Activated CD4-positive, alpha-beta memory T cell treated with anti-CD3 and anti-CD28 coated beads for 36 hours (primary cell): ENCODE results near the gene CHCHD3. TPM values are rescaled to one million over a fixed set of nuclear protein-coding genes. Genes with fewer than 3 reads are reported as not detected.
"Not testable (repeated sequence)": the region's sequence is repeated elsewhere in the genome, so short reads cannot be mapped to it uniquely, and the experiment has no call there.

Source experiments
- CTCF ChIA-PET: fragments of 350-600 bp; sonication (Branson Sonifier 250); formaldehyde crosslinking; loops from one replicate; lab custom pipeline; 2021; ENCODE audit warnings: antibody characterized with exemption, inconsistent platforms; lab: Charles Lee
- POLR2A ChIA-PET: fragments of 350-600 bp; sonication (Branson Sonifier 250); formaldehyde crosslinking; loops from one replicate; lab custom pipeline; 2021; ENCODE audit warnings: antibody characterized with exemption; lab: Charles Lee
- DNase-seq: peaks from one replicate; pipeline ENCODE4 v3.0.0-alpha.2; 2020
- H3K27ac Mint-ChIP-seq: one replicate; pipeline ENCODE4 v1.8.0; 2021; ENCODE audit warnings: mixed read lengths
- H3K27me3 Mint-ChIP-seq: one replicate; pipeline ENCODE4 v1.8.0; 2021; ENCODE audit warnings: mixed read lengths
- H3K36me3 Mint-ChIP-seq: one replicate; pipeline ENCODE4 v1.8.0; 2021; ENCODE audit warnings: mixed read lengths
- H3K4me1 Mint-ChIP-seq: one replicate; pipeline ENCODE4 v1.8.0; 2021; ENCODE audit warnings: low read depth, mixed read lengths
- H3K4me3 Mint-ChIP-seq: one replicate; pipeline ENCODE4 v1.8.0; 2021; ENCODE audit warnings: mild to moderate bottlenecking, mixed read lengths
- H3K9me3 Mint-ChIP-seq: one replicate; pipeline ENCODE4 v1.8.0; 2021; ENCODE audit warnings: mixed read lengths
- intact Hi-C: fragments of 100-400 bp; cut with micrococcal nuclease; formaldehyde crosslinking; loops from one replicate; pipeline ENCODE4 v1.15.1; 2023
- total RNA-seq, 2 experiments: library from RNA; stranded (reverse); gene quantifications; one replicate each; pipeline ENCODE4 v1.2.3, GENCODE V29; 2021

CHCHD3 gene
- total RNA-seq, 2 experiments from 2014 or later: 49.6 to 51.0 TPM

DNA sequence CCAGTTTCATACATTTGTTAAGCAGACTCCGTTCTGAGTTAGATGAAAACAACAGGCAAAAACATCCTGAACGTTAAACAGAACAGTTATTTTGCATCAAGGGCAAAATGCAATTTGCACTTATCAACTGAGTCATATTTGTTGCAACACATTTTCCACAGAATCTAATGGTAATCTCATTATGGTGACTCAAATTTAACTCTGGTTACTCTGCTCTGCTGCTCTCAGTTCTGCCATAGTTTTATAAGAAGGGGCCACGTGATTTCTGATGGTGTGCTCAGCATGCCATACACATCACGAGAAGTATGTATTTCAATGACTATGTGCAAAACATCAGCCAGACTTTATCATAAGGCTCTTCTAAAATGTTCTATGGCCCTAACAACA, 148.8 kb downstream of the CHCHD3 start:
- POLR2A ChIA-PET: no interaction called here
- Mint-ChIP-seq H3K27me3 (no peaks in the 10 kb centered on the region), H3K4me3 (no peak overlapping the region), H3K9me3 (peaks cover 12% of the 10 kb centered on the region), H3K36me3 (peaks cover 27% of the 10 kb centered on the region), H3K4me1 (peaks cover 17% of the 10 kb centered on the region), H3K27ac (peak overlapping the region; percentile 75)
- DNase-seq: peak; percentile 13
- intact Hi-C loops: loop anchor here (2.0 kb wide), 1 partner anchor 276 kb away; no protein-coding TSS in a partner anchor
- CTCF ChIA-PET: no interaction called here

- Mint-ChIP-seq H3K27me3 (no peaks in the 10 kb centered on the region), H3K27ac (peak overlapping the region; percentile 75), H3K4me3 (no peak overlapping the region), H3K9me3 (peaks cover 12% of the 10 kb centered on the region), H3K4me1 (peaks cover 17% of the 10 kb centered on the region), H3K36me3 (peaks cover 30% of the 10 kb centered on the region)
- intact Hi-C loops: loop anchor here (2.0 kb wide), 1 partner anchor 276 kb away; no protein-coding TSS in a partner anchor
- ChIA-PET CTCF (no interaction called here), POLR2A (no interaction called here)
- DNase-seq: no peak
Measured at GRCh38 chr7:132932296-132933071, 149.4 kb downstream of the CHCHD3 start.

DNA sequence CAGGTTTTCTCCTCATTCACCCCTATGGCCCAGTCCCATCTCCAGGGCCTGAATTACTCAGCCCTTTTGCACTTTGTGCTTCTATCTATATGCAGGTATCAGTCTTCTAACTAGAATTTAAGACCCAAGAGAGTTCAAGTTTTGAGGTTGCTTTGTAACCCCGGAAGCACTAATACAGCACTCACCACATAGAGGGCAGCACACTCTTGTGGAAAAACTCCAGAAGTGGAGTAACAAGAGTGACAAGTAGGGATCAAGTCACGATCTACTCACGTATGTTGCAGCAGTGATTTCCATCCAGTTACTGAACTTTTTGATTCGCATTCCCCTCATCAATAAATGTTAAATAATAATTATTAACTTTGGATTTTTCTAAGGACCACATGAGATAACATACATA, 151.0 kb downstream of the CHCHD3 start:
- Mint-ChIP-seq H3K36me3 (peaks cover 36% of the 10 kb centered on the region), H3K9me3 (peaks cover 5% of the 10 kb centered on the region), H3K4me1 (peaks cover 17% of the 10 kb centered on the region), H3K4me3 (no peak overlapping the region), H3K27me3 (no peaks in the 10 kb centered on the region), H3K27ac (no peak overlapping the region)
- ChIA-PET POLR2A (no interaction called here), CTCF (no interaction called here)
- no peak for DNase-seq
- intact Hi-C loops: no loop called here

- POLR2A ChIA-PET: not testable (repeated sequence)
- peaks cover 33% of the 10 kb centered on the region for H3K36me3 Mint-ChIP-seq
Measured at GRCh38 chr7:132929944-132930343, 151.9 kb downstream of the CHCHD3 start.

DNA sequence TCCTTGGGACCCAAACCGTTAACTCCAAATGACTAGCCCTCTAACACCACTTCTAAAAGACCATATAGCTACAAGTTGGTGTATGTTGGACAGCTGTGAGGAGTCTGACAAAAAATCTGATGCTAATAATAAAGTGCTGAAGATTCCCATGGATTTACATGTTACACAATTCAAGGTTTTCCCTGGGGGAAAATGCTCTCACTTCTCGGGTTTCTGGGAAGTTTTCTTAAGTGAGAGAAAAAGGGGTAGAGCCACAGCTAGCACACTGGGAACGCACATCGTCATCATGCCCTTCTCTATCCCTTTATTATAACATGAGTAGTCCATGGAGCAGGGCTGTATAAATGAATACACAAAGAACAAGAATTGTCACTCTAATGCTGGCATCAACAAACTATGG, 162.1 kb downstream of the CHCHD3 start:
- H3K27ac Mint-ChIP-seq: no peak overlapping the region
- no peaks in the 10 kb centered on the region for H3K27me3 Mint-ChIP-seq
- DNase-seq: no peak
- intact Hi-C loops: no loop called here
- peaks cover 14% of the 10 kb centered on the region for H3K36me3 Mint-ChIP-seq
- CTCF ChIA-PET: no interaction called here
- no peaks in the 10 kb centered on the region for H3K9me3 Mint-ChIP-seq
- H3K4me1 Mint-ChIP-seq: no peaks in the 10 kb centered on the region
- POLR2A ChIA-PET: no interaction called here
- no peak overlapping the region for H3K4me3 Mint-ChIP-seq

More at GRCh38 chr7:132929944-132930343, 151.9 kb downstream of the CHCHD3 start:
- H3K27me3 Mint-ChIP-seq, H3K27ac Mint-ChIP-seq, DNase-seq, intact Hi-C loops, H3K4me3 Mint-ChIP-seq, H3K9me3 Mint-ChIP-seq: not testable (repeated sequence)
- CTCF ChIA-PET: interaction anchor here (0.6 kb wide), 1 partner anchor 499 kb away, joined by 3 read pairs; no protein-coding TSS in a partner anchor
- peaks cover 17% of the 10 kb centered on the region for H3K4me1 Mint-ChIP-seq

DNA sequence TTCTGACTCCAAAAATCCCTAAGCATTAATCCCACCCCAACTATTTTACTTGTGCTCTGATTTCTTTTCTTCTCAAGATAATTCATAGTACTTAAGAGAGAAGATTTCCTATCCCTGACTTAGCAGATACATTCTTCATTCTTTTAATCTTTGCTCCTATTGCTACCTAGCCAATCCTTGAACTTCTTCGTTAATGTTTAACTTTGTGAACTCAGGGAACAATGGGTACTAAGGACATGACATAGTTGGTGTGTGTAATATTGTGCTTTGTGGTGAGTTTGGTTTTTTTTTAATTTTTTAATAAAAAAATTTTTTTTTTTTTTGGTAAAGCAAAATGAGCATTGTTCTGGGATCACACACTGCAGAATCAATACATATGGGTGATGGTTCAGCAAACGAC, 166.2 kb downstream of the CHCHD3 start:
- no peak overlapping the region for H3K4me3 Mint-ChIP-seq
- no peaks in the 10 kb centered on the region for H3K4me1 Mint-ChIP-seq

DNA sequence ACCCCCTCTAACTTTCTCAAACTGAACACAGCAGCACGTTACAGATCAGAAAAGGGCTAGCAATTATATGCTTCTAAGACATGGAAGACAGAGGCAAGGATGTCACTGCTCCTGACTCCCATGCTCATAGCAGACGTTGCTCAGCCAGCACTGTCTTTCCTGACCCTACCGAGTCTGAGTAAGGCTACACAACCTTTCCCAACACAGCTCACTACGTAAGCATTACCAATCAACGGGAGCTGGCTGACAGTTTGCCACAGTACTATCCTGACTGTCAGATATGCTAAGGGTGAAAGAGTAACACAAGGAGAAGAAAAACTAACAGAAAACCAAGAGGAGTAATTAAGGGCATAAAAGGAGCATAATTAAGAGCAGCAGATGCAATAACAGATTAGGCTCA, 171.2 kb downstream of the CHCHD3 start:
- Mint-ChIP-seq H3K9me3 (no peaks in the 10 kb centered on the region), H3K27ac (no peak overlapping the region), H3K4me3 (no peak overlapping the region), H3K36me3 (peaks cover 33% of the 10 kb centered on the region), H3K4me1 (no peaks in the 10 kb centered on the region), H3K27me3 (no peaks in the 10 kb centered on the region)
- intact Hi-C loops: no loop called here
- ChIA-PET CTCF (no interaction called here), POLR2A (no interaction called here)
- no peak for DNase-seq

More for the DNA sequence above, 166.2 kb downstream of the CHCHD3 start:
- ChIA-PET CTCF (no interaction called here), POLR2A (interaction anchor here (0.6 kb wide), 1 partner anchor 13 kb away, joined by 3 read pairs; no protein-coding TSS in a partner anchor)
- Mint-ChIP-seq H3K9me3 (no peaks in the 10 kb centered on the region), H3K27ac (no peak overlapping the region), H3K36me3 (peaks cover 33% of the 10 kb centered on the region), H3K27me3 (no peaks in the 10 kb centered on the region)
- intact Hi-C loops: no loop called here
- DNase-seq: no peak

DNA sequence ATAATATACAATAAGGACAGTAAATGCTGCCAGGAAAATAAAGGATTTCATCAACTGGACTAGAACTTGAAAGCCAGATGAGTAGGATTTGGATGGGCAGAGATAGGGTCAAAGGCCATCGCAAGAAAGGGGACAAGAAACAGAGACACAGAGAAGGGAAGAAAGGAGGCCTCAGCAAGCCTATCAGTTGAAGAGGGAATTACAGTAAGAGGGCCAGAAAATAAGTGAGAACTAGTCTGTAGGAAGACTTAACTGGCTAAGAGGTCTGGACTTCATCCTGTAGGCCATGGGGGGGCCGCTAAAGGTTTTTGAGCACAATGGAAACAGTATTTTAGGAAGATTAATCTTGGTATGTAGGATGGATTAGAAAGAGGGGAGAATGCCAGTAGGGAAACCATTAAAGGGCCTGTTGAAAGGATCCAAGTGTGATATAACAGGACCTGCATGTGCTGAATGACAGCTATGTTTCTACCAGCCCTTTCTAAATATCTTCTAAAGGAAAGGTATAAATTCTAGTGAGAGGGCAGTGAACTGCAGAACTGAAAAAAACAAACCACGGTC, 174.4 kb downstream of the CHCHD3 start:
- H3K9me3 Mint-ChIP-seq: no peaks in the 10 kb centered on the region
- H3K27me3 Mint-ChIP-seq: no peaks in the 10 kb centered on the region
- peaks cover 38% of the 10 kb centered on the region for H3K36me3 Mint-ChIP-seq
- no peak overlapping the region for H3K27ac Mint-ChIP-seq
- ChIA-PET CTCF (interaction anchor here (1.7 kb wide), 1 partner anchor 27 kb away, joined by 4 read pairs; no protein-coding TSS in a partner anchor), POLR2A (no interaction called here)
- H3K4me3 Mint-ChIP-seq: no peak overlapping the region
- DNase-seq: no peak
- intact Hi-C loops: no loop called here
- peaks cover 3% of the 10 kb centered on the region for H3K4me1 Mint-ChIP-seq

DNA sequence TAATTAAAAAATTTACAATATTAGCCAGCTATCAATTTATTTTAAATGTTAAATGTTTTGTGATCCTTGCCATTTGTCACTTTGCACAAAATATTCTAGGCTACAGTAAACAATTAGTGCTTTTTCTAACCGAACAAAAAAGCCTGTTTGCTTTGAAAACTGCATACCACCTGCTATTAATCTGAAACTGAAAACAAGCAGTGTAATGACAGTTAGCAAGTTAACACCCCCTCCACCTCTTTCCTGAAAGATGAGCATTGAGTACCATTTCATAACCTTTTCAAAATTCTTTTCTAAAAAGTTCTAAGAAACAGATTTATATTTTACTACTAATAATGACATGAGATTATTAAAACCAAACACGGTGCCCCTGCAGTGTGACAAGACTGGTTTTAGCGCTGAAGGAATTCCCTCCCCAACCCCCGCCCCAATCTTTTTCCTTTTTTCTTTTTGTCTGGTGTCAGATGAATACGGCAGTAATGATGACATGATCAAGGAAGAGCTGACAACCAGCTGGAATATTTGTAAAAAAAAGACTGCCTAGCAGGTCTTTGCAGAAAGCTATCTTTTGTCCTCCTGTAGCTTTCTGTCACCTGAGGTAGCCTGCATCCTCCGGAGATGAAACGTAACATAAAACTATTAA, 175.6 kb downstream of the CHCHD3 start:
- intact Hi-C loops: no loop called here
- no peaks in the 10 kb centered on the region for H3K27me3 Mint-ChIP-seq
- DNase-seq: no peak
- no peak overlapping the region for H3K4me3 Mint-ChIP-seq
- ChIA-PET CTCF (interaction anchor here (1.7 kb wide), 1 partner anchor 26 kb away, joined by 4 read pairs; no protein-coding TSS in a partner anchor), POLR2A (no interaction called here)
- no peaks in the 10 kb centered on the region for H3K9me3 Mint-ChIP-seq
- H3K27ac Mint-ChIP-seq: no peak overlapping the region
- peaks cover 32% of the 10 kb centered on the region for H3K36me3 Mint-ChIP-seq
- peaks cover 3% of the 10 kb centered on the region for H3K4me1 Mint-ChIP-seq

DNA sequence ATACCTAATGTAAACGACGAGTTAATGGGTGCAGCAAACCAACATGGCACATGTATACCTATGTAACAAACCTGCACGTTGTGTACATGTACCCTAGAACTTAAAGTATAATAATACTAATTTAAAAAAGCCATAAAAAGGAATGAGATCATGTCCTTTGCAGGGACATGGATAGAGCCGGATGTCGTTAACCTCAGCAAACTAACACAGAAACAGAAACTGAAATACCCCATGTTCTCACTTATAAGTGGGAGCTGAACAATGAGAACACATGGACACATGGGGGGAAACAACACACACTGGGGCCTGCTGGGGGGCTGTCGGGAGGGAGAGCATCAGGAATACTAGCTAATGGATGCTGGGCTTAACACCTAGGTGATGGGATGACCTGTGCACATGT, 176.8 kb downstream of the CHCHD3 start:
- DNase-seq, H3K4me3 Mint-ChIP-seq, H3K4me1 Mint-ChIP-seq, H3K27ac Mint-ChIP-seq, intact Hi-C loops, H3K9me3 Mint-ChIP-seq, H3K27me3 Mint-ChIP-seq, CTCF ChIA-PET, POLR2A ChIA-PET: not testable (repeated sequence)
- H3K36me3 Mint-ChIP-seq: peaks cover 27% of the 10 kb centered on the region

DNA sequence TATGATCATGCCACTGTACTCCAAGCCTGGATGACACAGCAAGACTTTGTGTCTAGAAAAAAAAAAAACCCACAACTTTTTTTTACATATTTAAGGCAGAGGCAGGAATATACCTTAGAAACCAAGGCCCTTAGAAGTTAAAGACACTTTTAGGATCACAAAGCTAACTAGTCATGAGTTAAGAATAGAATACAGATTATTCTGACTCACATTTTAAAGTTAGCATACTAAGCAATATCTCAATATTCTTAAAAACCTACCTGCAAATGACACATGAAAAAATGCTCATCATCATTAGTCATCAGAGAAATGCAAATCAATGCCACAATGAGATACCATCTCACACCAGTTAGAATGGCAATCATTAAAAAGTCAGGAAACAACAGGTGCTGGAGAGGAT, 177.7 kb downstream of the CHCHD3 start:
- no peak for DNase-seq
- Mint-ChIP-seq H3K36me3 (peaks cover 28% of the 10 kb centered on the region), H3K27ac (no peak overlapping the region), H3K9me3 (no peaks in the 10 kb centered on the region), H3K4me1 (peaks cover 3% of the 10 kb centered on the region), H3K4me3 (no peak overlapping the region), H3K27me3 (no peaks in the 10 kb centered on the region)
- ChIA-PET POLR2A (no interaction called here), CTCF (no interaction called here)
- intact Hi-C loops: no loop called here

GRCh38 chr7:132902294-132902693, 179.6 kb downstream of the CHCHD3 start:
- H3K27ac Mint-ChIP-seq, H3K4me1 Mint-ChIP-seq, intact Hi-C loops, CTCF ChIA-PET, DNase-seq, H3K27me3 Mint-ChIP-seq, H3K9me3 Mint-ChIP-seq, POLR2A ChIA-PET, H3K4me3 Mint-ChIP-seq: not testable (repeated sequence)
- peaks cover 35% of the 10 kb centered on the region for H3K36me3 Mint-ChIP-seq
